ENCODE results near the gene MLLT10. TPM values are rescaled to one million over a fixed set of nuclear protein-coding genes. Genes with fewer than 3 reads are reported as not detected.

The MLLT10 gene
- total and polyA plus RNA-seq, 2 donors (not counting 3 experiments of a cell fraction or from before 2014, with no cell fraction given), result 35.4 to 54.0 TPM

DNA sequence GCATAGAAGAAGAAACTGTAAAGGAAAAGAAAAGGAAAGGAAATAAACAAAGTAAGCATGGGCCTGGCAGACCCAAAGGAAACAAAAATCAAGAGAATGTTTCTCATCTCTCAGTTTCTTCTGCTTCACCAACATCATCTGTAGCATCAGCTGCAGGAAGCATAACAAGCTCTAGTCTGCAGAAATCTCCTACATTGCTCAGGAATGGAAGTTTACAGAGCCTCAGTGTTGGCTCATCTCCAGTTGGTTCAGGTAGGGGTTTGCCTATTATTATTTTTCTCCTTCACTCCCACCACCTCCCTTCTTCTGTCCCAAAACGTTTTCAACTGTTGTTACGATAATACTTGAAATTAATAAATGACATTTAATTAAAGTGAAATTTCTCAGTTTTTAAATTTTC is 139.6 kb downstream of the MLLT10 start:
- H3K27me3 ChIP-seq (ENCODE audit: control insufficient read depth in 2 of 2, insufficient read depth in 2 of 2, low read length in 2 of 2), result no peaks in the 10 kb centered on the region
- H3K9ac ChIP-seq (replicated peaks; ENCODE audit: extremely low read depth, insufficient read depth, low read length), result no peak overlapping the region
- H3K27ac ChIP-seq (ENCODE audit: insufficient read depth, low read depth, low read length), result no peak overlapping the region
- H3K4me3 ChIP-seq (replicated peaks in 1 of 3; ENCODE audit: insufficient read depth in 1 of 3, low read depth in 1 of 3, low read length in 3 of 3), result no peak overlapping the region
- ChIA-PET CTCF (interaction anchor here (0.6 to 2.2 kb wide), 7 partner anchors 10 to 58 kb away, joined by 3 to 6 read pairs (median 4); no protein-coding TSS in a partner anchor), POLR2A (no interaction called here)
- no peaks in the 10 kb centered on the region for H3K9me3 ChIP-seq (replicated peaks; ENCODE audit: control insufficient read depth, insufficient read depth, low read length)
- H3K4me2 ChIP-seq (ENCODE audit: insufficient read depth, low read length), result no peak overlapping the region
- H2AFZ ChIP-seq (ENCODE audit: low read depth, low read length), result no peak overlapping the region
- DNase-seq (ENCODE audit: low read depth, low spot score) (peak; percentile 17), FAIRE-seq (no peak)
- peaks cover 22% of the 10 kb centered on the region for H3K79me2 ChIP-seq (ENCODE audit: control insufficient read depth, insufficient read depth, low read length)
- peaks cover 2% of the 10 kb centered on the region for H3K9me1 ChIP-seq (replicated peaks; ENCODE audit: control insufficient read depth, extremely low read depth, insufficient read depth, low read length)
- BruUV-seq (replicated peaks), result no TSS peak
- no peaks in the 10 kb centered on the region for H3K4me1 ChIP-seq (ENCODE audit: control insufficient read depth, extremely low read depth, insufficient read depth, low read length)
- no peak for TF ChIP-seq FOS (IDR thresholded peaks at IDR 0.05; ENCODE audit: borderline replicate concordance, insufficient read depth, low read length)
- peaks cover 0 to 5% of the 10 kb centered on the region in 2 experiments for H3K36me3 ChIP-seq (ENCODE audit: control insufficient read depth in 2 of 2, extremely low read depth in 1 of 2, insufficient read depth in 2 of 2, low read length in 2 of 2)
- intact Hi-C loops (cut with micrococcal nuclease) (no loop called here), dilution Hi-C loops (cut with MboI; ENCODE audit: extremely low pct_ligation_motif_present, low sequenced_read_pairs) (no loop called here)
- H4K20me1 ChIP-seq (replicated peaks; ENCODE audit: control insufficient read depth, extremely low read depth, insufficient read depth, low read length), result peaks cover 6% of the 10 kb centered on the region

DNA sequence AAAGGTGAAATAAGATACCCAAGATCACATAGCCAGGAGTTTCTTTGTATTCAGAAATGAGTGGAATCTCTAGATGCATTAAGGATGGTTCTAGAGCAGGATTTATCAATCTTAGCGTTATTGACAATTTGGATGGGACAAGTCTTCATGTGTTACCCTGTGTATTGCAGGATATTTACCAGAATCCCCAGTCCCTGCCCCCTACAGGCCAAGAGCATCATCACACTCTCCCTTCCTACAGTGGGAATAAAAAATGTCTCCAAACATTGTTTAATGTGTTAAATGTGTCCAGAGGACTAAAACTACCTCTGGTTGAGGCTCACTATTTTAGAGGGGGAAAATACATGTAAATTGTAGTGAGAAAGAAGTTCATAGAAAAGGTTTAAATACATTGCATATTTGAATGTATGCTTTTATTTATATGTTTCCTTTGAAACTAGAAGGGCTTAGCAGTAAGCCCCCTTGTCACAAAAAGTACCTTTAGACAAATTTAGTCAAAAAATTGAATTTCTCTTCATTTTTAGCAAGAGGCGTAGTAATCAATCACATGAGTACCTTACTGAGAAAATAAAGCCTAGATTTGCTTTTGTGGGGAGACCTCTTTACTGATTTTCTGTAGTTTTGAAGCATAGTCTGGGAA is 141.2 kb downstream of the MLLT10 start:
- Histone ChIP-seq H3K9me3 (replicated peaks; ENCODE audit: control insufficient read depth, insufficient read depth, low read length) (no peaks in the 10 kb centered on the region), H3K79me2 (ENCODE audit: control insufficient read depth, insufficient read depth, low read length) (peaks cover 15% of the 10 kb centered on the region), H2AFZ (ENCODE audit: low read depth, low read length) (no peak overlapping the region), H3K4me1 (ENCODE audit: control insufficient read depth, extremely low read depth, insufficient read depth, low read length) (no peaks in the 10 kb centered on the region), H3K9me1 (replicated peaks; ENCODE audit: control insufficient read depth, extremely low read depth, insufficient read depth, low read length) (peaks cover 5% of the 10 kb centered on the region), H3K27me3 (ENCODE audit: control insufficient read depth in 2 of 2, insufficient read depth in 2 of 2, low read length in 2 of 2) (no peaks in the 10 kb centered on the region), H3K27ac (ENCODE audit: insufficient read depth, low read depth, low read length) (no peak overlapping the region), H3K9ac (replicated peaks; ENCODE audit: extremely low read depth, insufficient read depth, low read length) (no peak overlapping the region), H3K4me2 (ENCODE audit: insufficient read depth, low read length) (no peak overlapping the region), H3K36me3 (ENCODE audit: control insufficient read depth in 2 of 2, extremely low read depth in 1 of 2, insufficient read depth in 2 of 2, low read length in 2 of 2) (peaks cover 0 to 5% of the 10 kb centered on the region in 2 experiments), H4K20me1 (replicated peaks; ENCODE audit: control insufficient read depth, extremely low read depth, insufficient read depth, low read length) (peaks cover 5% of the 10 kb centered on the region), H3K4me3 (replicated peaks in 1 of 3; ENCODE audit: insufficient read depth in 1 of 3, low read depth in 1 of 3, low read length in 3 of 3) (no peak overlapping the region)
- dilution Hi-C loops (cut with MboI; ENCODE audit: extremely low pct_ligation_motif_present, low sequenced_read_pairs) (no loop called here), intact Hi-C loops (cut with micrococcal nuclease) (loop anchor here (1.0 to 5.0 kb wide), 3 partner anchors 57 to 397 kb away; no protein-coding TSS in a partner anchor)
- CTCF ChIA-PET, result interaction anchor here (0.6 to 1.5 kb wide), 4 partner anchors 9 to 50 kb away, joined by 3 to 5 read pairs (median 5); no protein-coding TSS in a partner anchor
- POLR2A ChIA-PET, result no interaction called here
- DNase-seq (ENCODE audit: low read depth, low spot score), result peak; percentile 42
- no peak for TF ChIP-seq GATA2 (IDR thresholded peaks at IDR 0.05; ENCODE audit: insufficient read depth, insufficient read length, low read depth, low read length)
- TF ChIP-seq, protein P1, sequence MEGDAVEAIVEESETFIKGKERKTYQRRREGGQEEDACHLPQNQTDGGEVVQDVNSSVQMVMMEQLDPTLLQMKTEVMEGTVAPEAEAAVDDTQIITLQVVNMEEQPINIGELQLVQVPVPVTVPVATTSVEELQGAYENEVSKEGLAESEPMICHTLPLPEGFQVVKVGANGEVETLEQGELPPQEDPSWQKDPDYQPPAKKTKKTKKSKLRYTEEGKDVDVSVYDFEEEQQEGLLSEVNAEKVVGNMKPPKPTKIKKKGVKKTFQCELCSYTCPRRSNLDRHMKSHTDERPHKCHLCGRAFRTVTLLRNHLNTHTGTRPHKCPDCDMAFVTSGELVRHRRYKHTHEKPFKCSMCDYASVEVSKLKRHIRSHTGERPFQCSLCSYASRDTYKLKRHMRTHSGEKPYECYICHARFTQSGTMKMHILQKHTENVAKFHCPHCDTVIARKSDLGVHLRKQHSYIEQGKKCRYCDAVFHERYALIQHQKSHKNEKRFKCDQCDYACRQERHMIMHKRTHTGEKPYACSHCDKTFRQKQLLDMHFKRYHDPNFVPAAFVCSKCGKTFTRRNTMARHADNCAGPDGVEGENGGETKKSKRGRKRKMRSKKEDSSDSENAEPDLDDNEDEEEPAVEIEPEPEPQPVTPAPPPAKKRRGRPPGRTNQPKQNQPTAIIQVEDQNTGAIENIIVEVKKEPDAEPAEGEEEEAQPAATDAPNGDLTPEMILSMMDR (IDR thresholded peaks at IDR 0.05; ENCODE audit: extremely low read depth in 1 of 2, insufficient read depth in 1 of 2, low read depth in 1 of 2, low read length in 2 of 2), result peak; percentile 71 to 73
- TF ChIP-seq MYC (IDR thresholded peaks at IDR 0.05; ENCODE audit: low read depth, low read length), result no peak
- BruUV-seq (replicated peaks), result no TSS peak
- peak; percentile 43 for FAIRE-seq

All from endothelial cell of umbilical vein (primary cell).